ENCODE data around the gene TRIO. TPM values are rescaled to one million over a fixed set of nuclear protein-coding genes. Genes with fewer than 3 reads are reported as not detected.
"Not testable (repeated sequence)": the region's sequence is repeated elsewhere in the genome, so short reads cannot be mapped to it uniquely, and the experiment has no call there.

Gene TRIO
- total and polyA plus RNA-seq, 2 of the 8 experiments (the other 6 are each of a cell fraction or from before 2014, with no cell fraction given), result 35.1 to 69.1 TPM

GRCh38 chr5:14206028-14206725 is 63.0 kb downstream of the TRIO start (continued):
- TF ChIP-seq, protein P1, sequence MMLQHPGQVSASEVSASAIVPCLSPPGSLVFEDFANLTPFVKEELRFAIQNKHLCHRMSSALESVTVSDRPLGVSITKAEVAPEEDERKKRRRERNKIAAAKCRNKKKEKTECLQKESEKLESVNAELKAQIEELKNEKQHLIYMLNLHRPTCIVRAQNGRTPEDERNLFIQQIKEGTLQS (IDR thresholded peaks at IDR 0.05; ENCODE audit: insufficient read depth, low read depth, low read length), result no peak

DNA sequence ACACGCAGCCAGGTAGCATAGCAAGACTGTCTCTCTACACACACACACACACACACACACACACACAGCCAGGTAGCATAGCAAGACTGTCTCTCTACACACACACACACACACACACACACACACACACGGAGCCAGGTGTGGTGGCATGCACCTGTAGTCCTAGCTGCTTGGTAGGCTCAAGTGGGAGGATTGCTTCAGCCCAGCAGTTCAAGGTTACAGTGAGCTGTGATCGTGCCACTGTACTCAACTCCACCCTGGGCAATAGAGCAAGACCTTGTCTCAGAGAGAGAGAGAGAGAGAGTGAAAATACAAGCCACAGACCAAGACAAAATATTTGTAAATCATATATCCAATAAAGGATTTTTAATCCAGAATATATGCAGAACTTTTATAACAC is 64.3 kb downstream of the TRIO start:
- H2BK5ac ChIP-seq (ENCODE audit: low read depth, low read length); H3K56ac ChIP-seq (replicated peaks; ENCODE audit: insufficient read length, low read depth, low read length); H4K8ac ChIP-seq (ENCODE audit: extremely low read depth, insufficient read depth, low read length); H3K36me3 ChIP-seq (ENCODE audit: control insufficient read depth in 2 of 4, insufficient read depth in 4 of 4, low read length in 3 of 4); FAIRE-seq; H2BK120ac ChIP-seq (replicated peaks; ENCODE audit: low read depth, low read length); H2BK20ac ChIP-seq (ENCODE audit: low read length); H3K18ac ChIP-seq (ENCODE audit: extremely low read depth, low read length); H3K23me2 ChIP-seq (ENCODE audit: low read depth, low read length); H3K4me1 ChIP-seq (replicated peaks in 1 of 4; ENCODE audit: control insufficient read depth in 3 of 4, insufficient read depth in 4 of 4, low read length in 3 of 4); H3K27ac ChIP-seq (ENCODE audit: low read depth, low read length); H4K91ac ChIP-seq (replicated peaks; ENCODE audit: insufficient read length, low read length); H2BK15ac ChIP-seq (ENCODE audit: low read length); POLR2A ChIA-PET (ENCODE audit: partially characterized antibody); H2AFZ ChIP-seq (ENCODE audit: low read length); H3K4ac ChIP-seq (replicated peaks; ENCODE audit: insufficient read length, low read depth, low read length); H3K4me3 ChIP-seq (ENCODE audit: extremely low read depth in 1 of 4, insufficient read depth in 2 of 4, low read depth in 3 of 4, low read length in 4 of 4); H3K14ac ChIP-seq (ENCODE audit: insufficient read length); H3K79me1 ChIP-seq (ENCODE audit: low read depth, low read length); H4K20me1 ChIP-seq (replicated peaks in 1 of 2; ENCODE audit: control insufficient read depth in 1 of 2, insufficient read depth in 2 of 2, low read length in 2 of 2); H3K9me3 ChIP-seq (ENCODE audit: insufficient read depth in 2 of 2, low read depth in 1 of 2, low read length in 1 of 2); H3K4me2 ChIP-seq (ENCODE audit: insufficient read depth in 1 of 2, low read depth in 2 of 2, low read length in 2 of 2); H2AK5ac ChIP-seq (ENCODE audit: low read depth, low read length); H2BK12ac ChIP-seq (ENCODE audit: low read depth, low read length); DNase-seq (ENCODE audit: low read depth in 1 of 2, low spot score in 2 of 2); H3K23ac ChIP-seq (ENCODE audit: insufficient read length); H4K5ac ChIP-seq (ENCODE audit: insufficient read length, low read depth, low read length); H3K27me3 ChIP-seq (replicated peaks in 1 of 4; ENCODE audit: control insufficient read depth in 3 of 4, extremely low read depth in 1 of 4, insufficient read depth in 3 of 4, low read length in 3 of 4); H3K9ac ChIP-seq (replicated peaks in 1 of 4; ENCODE audit: extremely low read depth in 1 of 4, low read depth in 3 of 4, low read length in 3 of 4): not testable (repeated sequence)
- CTCF ChIA-PET (ENCODE audit: partially characterized antibody), result interaction anchor here (0.6 kb wide), 1 partner anchor 117 kb away, joined by 4 read pairs; no protein-coding TSS in a partner anchor
- 71% methylated on average over 2 of the region's 3 CpGs; no CpG with 5 or more reads in 1 of the 2 experiments for WGBS, 2 experiments (ENCODE audit: extremely low coverage in 1 of 2, insufficient coverage in 1 of 2, insufficient read length in 1 of 2, insufficient replicate concordance in 2 of 2, low coverage in 1 of 2, low lambda C conversion rate in 2 of 2, missing lambda C conversion rate in 1 of 2)
- H3K79me2 ChIP-seq (ENCODE audit: control insufficient read depth in 1 of 2, insufficient read depth in 2 of 2, low read length in 2 of 2), result peaks cover 0 to 100% of the 10 kb centered on the region in 2 experiments; a peak in 3 of 4 replicates
